Loucy (cell line): Measurements from ENCODE around the gene PTPRB.

ENCODE experiments used
- CTCF ChIP-seq: fragments of 200-600 bp; sonication (generic); conservative IDR thresholded peaks from 2 replicates; pipeline ENCODE4 v1.5.1; 2014; ENCODE audit warnings: mild to moderate bottlenecking, antibody characterized with exemption, low read length
- EZH2phosphoT487 ChIP-seq: fragments of 200-600 bp; IDR thresholded peaks from 2 replicates; pipeline ENCODE4 v1.6.1; 2018; ENCODE audit warnings: antibody characterized with exemption, mild to moderate bottlenecking, moderate library complexity, borderline replicate concordance

- TF ChIP-seq CTCF (no peak), EZH2phosphoT487 (no peak)
Measured at GRCh38 chr12:70553391-70553859, 83.8 kb downstream of the PTPRB start.
